K562 (cell line): ENCODE measurements around the gene NIM1K. TPM values are rescaled to one million over a fixed set of nuclear protein-coding genes. Genes with fewer than 3 reads are reported as not detected.

Source experiments
- ATAC-seq: fragments of 200-7000 bp; cut with Tn5 transposase; 3 replicates; pipeline ENCODE4 v1.9.1; 2020; ENCODE audit warnings: moderate library complexity
- BruUV-seq: library from RNA; stranded (reverse); fragments of 400-500 nt; replicated peaks from 2 replicates; lab custom pipeline; 2021; lab: Mats Ljungman, UMichigan
- CTCF ChIA-PET: fragments of 300-600 bp; formaldehyde crosslinking; extraction: SDS; loops from one replicate; lab custom pipeline; 2021; ENCODE audit warnings: low intra/inter-chr PET ratio; lab: Yijun Ruan, JAX
- POLR2A ChIA-PET: fragments of 300-600, 350-650 bp; sonication (Branson Sonifier 250); formaldehyde crosslinking; extraction: SDS; loops from one replicate; lab custom pipeline; 2021; ENCODE audit warnings: antibody characterized with exemption, inconsistent platforms; lab: Yijun Ruan, JAX
- DNase-seq, 4 experiments: peaks; one replicate each; pipeline versions ENCODE4 v3.0.0 to v3.0.0-alpha.2; 2011 to 2018; ENCODE audit warnings: low spot score in 3 of 4, mixed read lengths in 3 of 4; ENCODE audit errors: extremely low read depth in 1 of 4
- FAIRE-seq: peaks from 2 replicates; lab custom pipeline; 2011; peaks lifted over from hg19 to GRCh38; lab: Jason Lieb, UNC
- H2AFZ ChIP-seq: 2 replicates; pipeline ENCODE4 v1.6.0; 2011; ENCODE audit warnings: low read depth, low read length, control low read depth, inconsistent platforms
- H3K27ac ChIP-seq: fragments of 200-600 bp; 3 replicates; pipeline ENCODE4 v1.8.0; 2011; ENCODE audit warnings: low read depth, mild to moderate bottlenecking, control low read depth, inconsistent platforms, low read length, moderate library complexity, mixed read lengths; ENCODE audit errors: extremely low read depth
- H3K27me3 ChIP-seq, 2 experiments: fragments of 300-600 bp in 1 of 2; 2 replicates in 1 of 2; 3 replicates in 1 of 2; pipeline versions ENCODE4 v1.6.0 to v1.8.0; 2011; ENCODE audit warnings: inconsistent platforms in 2 of 2, low read length in 2 of 2, mild to moderate bottlenecking in 1 of 2, mixed read lengths in 1 of 2, moderate library complexity in 1 of 2; ENCODE audit not compliant: control insufficient read depth in 2 of 2, insufficient read depth in 2 of 2
- H3K36me3 ChIP-seq: fragments of 300-600 bp; 3 replicates; pipeline ENCODE4 v1.8.0; 2011; ENCODE audit warnings: mild to moderate bottlenecking, low read length, inconsistent platforms; ENCODE audit not compliant: control insufficient read depth, insufficient read depth
- H3K4me1 ChIP-seq, 2 experiments: fragments of 200-600 bp in 1 of 2; replicated peaks in 1 of 2; 2 replicates in 1 of 2; 3 replicates in 1 of 2; pipeline versions ENCODE4 v1.5.1 to v1.8.0; 2011; ENCODE audit warnings: inconsistent platforms in 2 of 2, low read length in 2 of 2, mild to moderate bottlenecking in 1 of 2, mixed read lengths in 1 of 2, moderate library complexity in 1 of 2; ENCODE audit not compliant: control insufficient read depth in 2 of 2, insufficient read depth in 2 of 2
- H3K4me2 ChIP-seq: 2 replicates; pipeline ENCODE4 v1.6.1; 2011; ENCODE audit warnings: low read length, control low read depth, inconsistent platforms, mixed read lengths; ENCODE audit not compliant: insufficient read depth
- H3K4me3 ChIP-seq: fragments of 200-600 bp; sonication (generic), shearing (Covaris generic); 2 replicates; pipeline ENCODE4 v1.5.1; 2016; ENCODE audit warnings: control low read depth, inconsistent platforms
- H3K79me2 ChIP-seq: fragments of 200-600 bp; 3 replicates; pipeline ENCODE4 v1.8.0; 2011; ENCODE audit warnings: low read length, inconsistent platforms; ENCODE audit not compliant: control insufficient read depth, insufficient read depth
- H3K9ac ChIP-seq, 2 experiments: 2 replicates each; pipeline versions ENCODE4 v1.6.0 to v1.6.1; 2011; ENCODE audit warnings: low read depth in 2 of 2, low read length in 2 of 2, control low read depth in 1 of 2, inconsistent platforms in 1 of 2, mild to moderate bottlenecking in 1 of 2, mixed read lengths in 1 of 2; ENCODE audit not compliant: insufficient read depth in 1 of 2
- H3K9me1 ChIP-seq: one replicate; pipeline ENCODE4 v1.6.0; 2011; ENCODE audit warnings: inconsistent platforms, mild to moderate bottlenecking, low read length, moderate library complexity; ENCODE audit not compliant: control insufficient read depth, insufficient read depth
- H3K9me3 ChIP-seq: replicated peaks from 2 replicates; pipeline ENCODE4 v1.5.1; 2011; ENCODE audit warnings: low read depth, low read length, inconsistent platforms; ENCODE audit not compliant: control insufficient read depth, insufficient read depth
- H4K20me1 ChIP-seq: replicated peaks from 2 replicates; pipeline ENCODE4 v1.6.1; 2011; ENCODE audit warnings: low read length, inconsistent platforms, mixed read lengths; ENCODE audit not compliant: control insufficient read depth, insufficient read depth
- CBFB ChIP-seq: sonication (generic); formaldehyde crosslinking; IDR thresholded peaks from 2 replicates; pipeline ENCODE4 v1.4.0; 2020; ENCODE audit warnings: mild to moderate bottlenecking, missing genetic modification reagents
- EP400 ChIP-seq: fragments of 450-650 bp; IDR thresholded peaks from 2 replicates; pipeline ENCODE4 v1.6.1; 2017; ENCODE audit warnings: antibody characterized with exemption, mild to moderate bottlenecking, moderate library complexity
- GABPA ChIP-seq: fragments of 200-800 bp; sonication (Bioruptor generic); conservative IDR thresholded peaks from 2 replicates; pipeline ENCODE4 v1.6.1; 2016; ENCODE audit warnings: low read depth, missing genetic modification characterization, missing compliant biosample characterization
- GABPB2 ChIP-seq: fragments of 250-450 bp; sonication (Bioruptor Pico); conservative IDR thresholded peaks from 2 replicates; pipeline ENCODE4 v1.5.1; 2021; ENCODE audit warnings: mild to moderate bottlenecking
- HDAC6 ChIP-seq: IDR thresholded peaks from 2 replicates; pipeline ENCODE4 v1.6.1; 2012; ENCODE audit warnings: low read depth, mild to moderate bottlenecking, control low read depth, inconsistent platforms, low read length, moderate library complexity
- IRF2 ChIP-seq: sonication (generic); formaldehyde crosslinking; IDR thresholded peaks from 2 replicates; pipeline ENCODE4 v1.8.1; 2022; ENCODE audit warnings: mild to moderate bottlenecking, missing genetic modification reagents
- PHB ChIP-seq: fragments of 250-450 bp; sonication (Bioruptor Pico); IDR thresholded peaks from 2 replicates; pipeline ENCODE4 v1.5.0; 2021
- TAF15 ChIP-seq: fragments of 200-400 bp; formaldehyde crosslinking; IDR thresholded peaks from 2 replicates; pipeline ENCODE4 v1.6.1; 2017; ENCODE audit warnings: mild to moderate bottlenecking, low read depth, low read length, moderate library complexity
- TBP ChIP-seq: optimal IDR thresholded peaks from 2 replicates; pipeline ENCODE3; 2011; ENCODE audit warnings: low read depth, low read length, improper control_type of control experiment
- ZSCAN29 ChIP-seq: fragments of 450-650 bp; IDR thresholded peaks from 2 replicates; pipeline ENCODE4 v1.6.1; 2017
- WGBS: fragments of 100-300 bp; shearing (Covaris generic); methylation state at CpG from one replicate; pipeline ENCODE4 v1.1.6; 2016; ENCODE audit warnings: low coverage, mixed read lengths; ENCODE audit not compliant: insufficient coverage; ENCODE audit errors: missing lambda C conversion rate; 5-methylcytosine and 5-hydroxymethylcytosine counted together
- in situ Hi-C: fragments of 300-500 bp; cut with MboI; formaldehyde crosslinking; loops from 4 replicates; pipeline ENCODE4 v1.15.0; 2018; ENCODE audit warnings: inconsistent platforms, mixed read lengths
- intact Hi-C: fragments of 100-400 bp; cut with micrococcal nuclease; formaldehyde crosslinking; loops from 2 replicates; pipeline ENCODE4 v1.14.2; 2022
- polyA plus RNA-seq, 8 experiments: library from polyadenylated mRNA; depleted of rRNA in 4 of 8; stranded (reverse) in 5 of 8; unstranded in 3 of 8; fragments of >200 nt; fragmentation: Nextera tagmentation in 2 of 8; fragmentation: Illumina TruSeq in 1 of 8; extraction: Ambion mirVana in 2 of 8; extraction: Trizol in 1 of 8; gene quantifications; 2 replicates each; pipeline versions ENCODE4 v1.2.1 to v1.2.3, GENCODE V29; 2011 to 2014; ENCODE audit warnings: inconsistent platforms in 1 of 8, missing spikeins in 1 of 8
- total RNA-seq, 7 experiments: library from RNA; depleted of rRNA in 6 of 7; stranded (reverse); fragments of >200 nt in 6 of 7; fragmentation: Illumina TruSeq in 2 of 7; extraction: Trizol in 2 of 7; gene quantifications; 2 replicates each; pipeline versions ENCODE4 v1.2.1 to v1.2.3, GENCODE V29; 2011 to 2021; ENCODE audit warnings: low replicate concordance in 1 of 7
- TF ChIP-seq, protein P1 (sequence below): sonication (generic); formaldehyde crosslinking; IDR thresholded peaks from 2 replicates; pipeline ENCODE4 v1.8.0; 2022; ENCODE audit warnings: mild to moderate bottlenecking, low read depth, missing genetic modification reagents
- TF ChIP-seq, protein P2 (sequence below): fragments of 450-650 bp; IDR thresholded peaks from 2 replicates; pipeline ENCODE4 v1.6.1; 2017; ENCODE audit warnings: antibody characterized with exemption, mild to moderate bottlenecking

NIM1K gene
- total and polyA plus RNA-seq, 9 of the 15 experiments (the other 6 are each of a cell fraction or from before 2014, with no cell fraction given): 0.03 to 0.34 (median 0.08) TPM; not detected in 3

DNA sequence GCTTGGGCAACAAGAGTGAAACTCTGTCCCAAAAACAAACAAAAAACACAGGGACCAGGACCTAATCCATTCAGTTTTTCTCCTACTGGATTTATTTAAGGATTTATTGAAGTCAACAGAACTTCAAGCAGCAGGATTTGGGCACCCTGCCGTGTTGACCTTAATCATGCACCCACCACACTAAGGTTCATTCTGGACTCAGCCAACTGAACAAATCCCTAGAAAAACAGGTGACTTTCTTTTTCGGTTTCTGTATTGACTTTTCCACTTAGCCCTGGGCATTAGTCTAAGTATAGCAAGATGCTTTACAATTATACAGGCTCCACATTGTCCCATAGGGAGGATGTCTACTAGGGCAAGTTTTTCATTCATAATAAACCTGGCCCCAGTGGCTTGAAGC is 41.3 kb upstream of the NIM1K start:
- no peak overlapping the region for H2AFZ ChIP-seq
- H3K36me3 ChIP-seq: peaks cover 80% of the 10 kb centered on the region
- no peak for TF ChIP-seq TBP
- TF ChIP-seq ZSCAN29: no peak
- no peak for TF ChIP-seq EP400
- no peak for TF ChIP-seq GABPA (tag)
- TF ChIP-seq TAF15: no peak
- TF ChIP-seq IRF2: no peak
- TF ChIP-seq GABPB2 (CRISPR knock-in tag): no peak
- no peak for TF ChIP-seq CBFB
- TF ChIP-seq HDAC6: no peak
- no peak for TF ChIP-seq PHB (CRISPR knock-in tag)
- TF ChIP-seq, protein P1, sequence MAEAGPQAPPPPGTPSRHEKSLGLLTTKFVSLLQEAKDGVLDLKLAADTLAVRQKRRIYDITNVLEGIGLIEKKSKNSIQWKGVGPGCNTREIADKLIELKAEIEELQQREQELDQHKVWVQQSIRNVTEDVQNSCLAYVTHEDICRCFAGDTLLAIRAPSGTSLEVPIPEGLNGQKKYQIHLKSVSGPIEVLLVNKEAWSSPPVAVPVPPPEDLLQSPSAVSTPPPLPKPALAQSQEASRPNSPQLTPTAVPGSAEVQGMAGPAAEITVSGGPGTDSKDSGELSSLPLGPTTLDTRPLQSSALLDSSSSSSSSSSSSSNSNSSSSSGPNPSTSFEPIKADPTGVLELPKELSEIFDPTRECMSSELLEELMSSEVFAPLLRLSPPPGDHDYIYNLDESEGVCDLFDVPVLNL: no peak
- TF ChIP-seq, protein P2, sequence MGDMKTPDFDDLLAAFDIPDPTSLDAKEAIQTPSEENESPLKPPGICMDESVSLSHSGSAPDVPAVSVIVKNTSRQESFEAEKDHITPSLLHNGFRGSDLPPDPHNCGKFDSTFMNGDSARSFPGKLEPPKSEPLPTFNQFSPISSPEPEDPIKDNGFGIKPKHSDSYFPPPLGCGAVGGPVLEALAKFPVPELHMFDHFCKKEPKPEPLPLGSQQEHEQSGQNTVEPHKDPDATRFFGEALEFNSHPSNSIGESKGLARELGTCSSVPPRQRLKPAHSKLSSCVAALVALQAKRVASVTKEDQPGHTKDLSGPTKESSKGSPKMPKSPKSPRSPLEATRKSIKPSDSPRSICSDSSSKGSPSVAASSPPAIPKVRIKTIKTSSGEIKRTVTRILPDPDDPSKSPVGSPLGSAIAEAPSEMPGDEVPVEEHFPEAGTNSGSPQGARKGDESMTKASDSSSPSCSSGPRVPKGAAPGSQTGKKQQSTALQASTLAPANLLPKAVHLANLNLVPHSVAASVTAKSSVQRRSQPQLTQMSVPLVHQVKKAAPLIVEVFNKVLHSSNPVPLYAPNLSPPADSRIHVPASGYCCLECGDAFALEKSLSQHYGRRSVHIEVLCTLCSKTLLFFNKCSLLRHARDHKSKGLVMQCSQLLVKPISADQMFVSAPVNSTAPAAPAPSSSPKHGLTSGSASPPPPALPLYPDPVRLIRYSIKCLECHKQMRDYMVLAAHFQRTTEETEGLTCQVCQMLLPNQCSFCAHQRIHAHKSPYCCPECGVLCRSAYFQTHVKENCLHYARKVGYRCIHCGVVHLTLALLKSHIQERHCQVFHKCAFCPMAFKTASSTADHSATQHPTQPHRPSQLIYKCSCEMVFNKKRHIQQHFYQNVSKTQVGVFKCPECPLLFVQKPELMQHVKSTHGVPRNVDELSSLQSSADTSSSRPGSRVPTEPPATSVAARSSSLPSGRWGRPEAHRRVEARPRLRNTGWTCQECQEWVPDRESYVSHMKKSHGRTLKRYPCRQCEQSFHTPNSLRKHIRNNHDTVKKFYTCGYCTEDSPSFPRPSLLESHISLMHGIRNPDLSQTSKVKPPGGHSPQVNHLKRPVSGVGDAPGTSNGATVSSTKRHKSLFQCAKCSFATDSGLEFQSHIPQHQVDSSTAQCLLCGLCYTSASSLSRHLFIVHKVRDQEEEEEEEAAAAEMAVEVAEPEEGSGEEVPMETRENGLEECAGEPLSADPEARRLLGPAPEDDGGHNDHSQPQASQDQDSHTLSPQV: no peak
- TF ChIP-seq, all 486 proteins: peak for 0
- Histone ChIP-seq H4K20me1 (no peaks in the 10 kb centered on the region), H3K9me3 (no peaks in the 10 kb centered on the region), H3K27me3 (no peaks in the 10 kb centered on the region), H3K9me1 (no peaks in the 10 kb centered on the region), H3K4me3 (no peak overlapping the region), H3K27ac (no peak overlapping the region), H3K4me2 (no peak overlapping the region), H3K4me1 (peaks cover 0 to 13% of the 10 kb centered on the region in 2 experiments; a peak in 2 of 5 replicates), H3K9ac (no peak overlapping the region), H3K79me2 (peaks cover 44% of the 10 kb centered on the region)
- FAIRE-seq (no peak), DNase-seq (no peak), ATAC-seq (no peak)
- ChIA-PET POLR2A (no interaction called here), CTCF (no interaction called here)
- intact Hi-C loops: no loop called here
- no TSS peak for BruUV-seq
- in situ Hi-C loops: no loop called here
- 86% methylated on average over 2 of the region's 2 CpGs for WGBS
